Nephron (organoid): ENCODE measurements around the gene PTPRN2.

Source experiments
- H3K27ac Mint-ChIP-seq, 3 experiments: 2 replicates each; pipeline ENCODE4 v1.8.0; 2020; ENCODE audit warnings: mixed read lengths in 3 of 3, mild to moderate bottlenecking in 2 of 3, moderate library complexity in 1 of 3
- H3K27me3 Mint-ChIP-seq: 2 replicates; pipeline ENCODE4 v1.8.0; 2021; ENCODE audit warnings: low read depth, mild to moderate bottlenecking, moderate library complexity, mixed read lengths
- H3K36me3 Mint-ChIP-seq: 2 replicates; pipeline ENCODE4 v1.8.0; 2020; ENCODE audit warnings: low read depth, mixed read lengths
- H3K4me1 Mint-ChIP-seq: 2 replicates; pipeline ENCODE4 v1.8.0; 2020; ENCODE audit warnings: mixed read lengths
- H3K4me3 Mint-ChIP-seq, 3 experiments: 2 replicates each; pipeline ENCODE4 v1.8.0; 2020; ENCODE audit warnings: mild to moderate bottlenecking in 3 of 3, mixed read lengths in 3 of 3, moderate library complexity in 2 of 3
- H3K9me3 Mint-ChIP-seq: 2 replicates; pipeline ENCODE4 v1.8.0; 2020; ENCODE audit warnings: mixed read lengths
- TF ChIP-seq, protein P1 (sequence below), 3 experiments: fragments of 200-600 bp; sonication (generic); IDR thresholded peaks; one replicate each; pipeline ENCODE4 v1.5.0; 2021; ENCODE audit warnings: antibody characterized with exemption in 3 of 3; ENCODE audit not compliant: unreplicated experiment in 3 of 3

The PTPRN2 gene

GRCh38 chr7:158101821-158102450, 485.7 kb downstream of the PTPRN2 start:
- Mint-ChIP-seq H3K27ac (no peak overlapping the region), H3K27me3 (peaks cover 8% of the 10 kb centered on the region), H3K4me3 (no peak overlapping the region), H3K36me3 (no peaks in the 10 kb centered on the region), H3K4me1 (no peaks in the 10 kb centered on the region), H3K9me3 (peaks cover 15% of the 10 kb centered on the region)
- TF ChIP-seq, protein P1, sequence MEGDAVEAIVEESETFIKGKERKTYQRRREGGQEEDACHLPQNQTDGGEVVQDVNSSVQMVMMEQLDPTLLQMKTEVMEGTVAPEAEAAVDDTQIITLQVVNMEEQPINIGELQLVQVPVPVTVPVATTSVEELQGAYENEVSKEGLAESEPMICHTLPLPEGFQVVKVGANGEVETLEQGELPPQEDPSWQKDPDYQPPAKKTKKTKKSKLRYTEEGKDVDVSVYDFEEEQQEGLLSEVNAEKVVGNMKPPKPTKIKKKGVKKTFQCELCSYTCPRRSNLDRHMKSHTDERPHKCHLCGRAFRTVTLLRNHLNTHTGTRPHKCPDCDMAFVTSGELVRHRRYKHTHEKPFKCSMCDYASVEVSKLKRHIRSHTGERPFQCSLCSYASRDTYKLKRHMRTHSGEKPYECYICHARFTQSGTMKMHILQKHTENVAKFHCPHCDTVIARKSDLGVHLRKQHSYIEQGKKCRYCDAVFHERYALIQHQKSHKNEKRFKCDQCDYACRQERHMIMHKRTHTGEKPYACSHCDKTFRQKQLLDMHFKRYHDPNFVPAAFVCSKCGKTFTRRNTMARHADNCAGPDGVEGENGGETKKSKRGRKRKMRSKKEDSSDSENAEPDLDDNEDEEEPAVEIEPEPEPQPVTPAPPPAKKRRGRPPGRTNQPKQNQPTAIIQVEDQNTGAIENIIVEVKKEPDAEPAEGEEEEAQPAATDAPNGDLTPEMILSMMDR (IDR thresholded peaks at IDR 0.05; ENCODE audit: unreplicated experiment in 3 of 3), result no peak

- Mint-ChIP-seq H3K4me3 (no peak overlapping the region), H3K27ac (no peak overlapping the region), H3K4me1 (no peaks in the 10 kb centered on the region), H3K9me3 (peaks cover 15% of the 10 kb centered on the region), H3K27me3 (peaks cover 19% of the 10 kb centered on the region), H3K36me3 (no peaks in the 10 kb centered on the region)
- TF ChIP-seq, protein P1 (IDR thresholded peaks at IDR 0.05; ENCODE audit: unreplicated experiment in 3 of 3), result no peak
Observed at GRCh38 chr7:158098125-158099030, 489.2 kb downstream of the PTPRN2 start.

DNA sequence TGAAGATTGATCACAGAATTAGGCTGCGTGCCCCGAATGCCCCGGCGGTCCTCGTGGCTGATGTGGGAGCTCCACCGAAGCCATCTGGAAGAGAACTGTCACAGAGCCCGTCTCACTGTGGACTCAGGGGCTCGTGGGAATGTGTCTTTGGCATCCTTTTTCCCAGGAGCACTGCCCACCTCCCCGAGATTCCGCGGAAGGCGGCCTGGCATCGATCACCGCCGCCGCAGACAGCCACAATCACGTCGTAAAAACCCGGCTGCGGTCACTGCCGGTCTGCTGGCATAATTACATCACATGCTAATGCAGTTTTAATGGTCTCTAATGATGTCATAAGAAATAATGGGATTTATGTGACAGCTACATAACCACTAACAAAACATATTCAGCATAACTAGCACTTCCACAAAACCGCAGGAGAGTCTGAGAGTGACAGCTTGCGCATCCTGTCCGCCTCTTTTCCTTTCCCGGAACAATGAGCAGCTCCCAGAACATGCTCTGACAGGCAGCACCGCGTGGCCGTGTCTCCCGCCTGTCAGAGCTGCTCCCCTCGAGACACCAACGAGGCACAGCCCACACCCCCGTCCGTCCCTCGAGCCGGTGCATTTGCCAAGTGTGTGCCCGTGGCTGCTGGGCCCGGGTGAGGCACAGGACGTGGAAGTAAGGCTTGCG, 490.0 kb downstream of the PTPRN2 start:
- H3K4me3 Mint-ChIP-seq, result no peak overlapping the region
- peaks cover 15% of the 10 kb centered on the region for H3K9me3 Mint-ChIP-seq
- H3K27me3 Mint-ChIP-seq, result peaks cover 19% of the 10 kb centered on the region
- TF ChIP-seq, protein P1 (IDR thresholded peaks at IDR 0.05; ENCODE audit: unreplicated experiment in 3 of 3), result no peak
- H3K27ac Mint-ChIP-seq, result no peak overlapping the region
- no peaks in the 10 kb centered on the region for H3K36me3 Mint-ChIP-seq
- no peaks in the 10 kb centered on the region for H3K4me1 Mint-ChIP-seq

GRCh38 chr7:158097106-158097452, 490.5 kb downstream of the PTPRN2 start:
- Mint-ChIP-seq H3K4me1 (no peaks in the 10 kb centered on the region), H3K27me3 (peaks cover 19% of the 10 kb centered on the region), H3K9me3 (peaks cover 15% of the 10 kb centered on the region), H3K4me3 (no peak overlapping the region), H3K27ac (no peak overlapping the region), H3K36me3 (no peaks in the 10 kb centered on the region)
- TF ChIP-seq, protein P1 (IDR thresholded peaks at IDR 0.05; ENCODE audit: unreplicated experiment in 3 of 3), result no peak

DNA sequence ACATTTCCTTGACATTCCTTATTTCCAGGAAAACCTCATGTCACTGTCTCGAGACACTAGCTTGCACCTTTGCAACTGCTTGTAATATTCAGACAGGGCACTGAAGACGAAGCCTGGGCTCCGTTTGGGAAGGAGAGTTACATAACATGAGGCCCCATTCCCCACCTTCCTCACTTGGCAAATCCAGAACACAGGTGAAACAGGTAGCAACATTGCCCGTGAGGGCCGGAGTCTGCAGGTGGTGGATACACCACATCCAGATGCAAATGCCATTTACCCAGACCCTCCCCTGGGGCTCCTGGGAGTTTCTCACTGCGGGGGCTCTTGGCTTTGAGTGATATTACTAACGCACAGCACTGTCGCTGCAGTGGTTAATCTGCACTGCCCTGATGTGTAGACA, 491.0 kb downstream of the PTPRN2 start:
- Mint-ChIP-seq H3K4me1 (no peaks in the 10 kb centered on the region), H3K27ac (no peak overlapping the region), H3K27me3 (peaks cover 17% of the 10 kb centered on the region), H3K9me3 (peaks cover 13% of the 10 kb centered on the region), H3K36me3 (no peaks in the 10 kb centered on the region), H3K4me3 (no peak overlapping the region)
- TF ChIP-seq, protein P1 (IDR thresholded peaks at IDR 0.05; ENCODE audit: unreplicated experiment in 3 of 3), result no peak
